IMR-90 (cell line): ENCODE measurements around the gene PIK3R5. TPM values are rescaled to one million over a fixed set of nuclear protein-coding genes. Genes with fewer than 3 reads are reported as not detected.

Experiments used
- ATAC-seq: fragments of 200-7000 bp; cut with Tn5 transposase; 2 replicates; pipeline ENCODE4 v1.9.1; 2020; ENCODE audit warnings: low read depth, mild to moderate bottlenecking, moderate library complexity
- BruUV-seq: library from RNA; stranded (reverse); fragments of 400-500 nt; replicated peaks from 2 replicates; lab custom pipeline; 2021; lab: Mats Ljungman, UMichigan
- CTCF ChIA-PET: fragments of 300-600 bp; formaldehyde crosslinking; extraction: SDS; loops from one replicate; lab custom pipeline; 2021; ENCODE audit warnings: antibody characterized with exemption; lab: Yijun Ruan, JAX
- POLR2A ChIA-PET: fragments of 300-600 bp; sonication (Branson Sonifier 250); formaldehyde crosslinking; loops from one replicate; lab custom pipeline; 2022; ENCODE audit warnings: antibody characterized with exemption; ENCODE audit not compliant: unreplicated experiment; lab: Charles Lee
- DNase-seq: peaks from one replicate; pipeline ENCODE4 v3.0.0; 2013
- H2AFZ ChIP-seq: replicated peaks from 2 replicates; pipeline ENCODE3; 2013; ENCODE audit warnings: low read length, mild to moderate bottlenecking; ENCODE audit not compliant: poor library complexity
- H2AK5ac ChIP-seq: 2 replicates; pipeline ENCODE4 v1.6.1; 2013; ENCODE audit warnings: low read depth, low read length, inconsistent platforms
- H2AK9ac ChIP-seq: replicated peaks from 2 replicates; pipeline ENCODE3; 2013; ENCODE audit warnings: mild to moderate bottlenecking, low read depth, low read length, moderate library complexity; ENCODE audit not compliant: poor library complexity
- H2BK120ac ChIP-seq: 2 replicates; pipeline ENCODE4 v1.6.1; 2013; ENCODE audit warnings: low read depth, low read length, inconsistent platforms
- H2BK15ac ChIP-seq: 3 replicates; pipeline ENCODE4 v1.6.1; 2013; ENCODE audit warnings: low read depth, low read length, inconsistent platforms
- H2BK20ac ChIP-seq: 2 replicates; pipeline ENCODE4 v1.6.1; 2013; ENCODE audit warnings: low read depth, mild to moderate bottlenecking, inconsistent platforms, low read length, moderate library complexity
- H2BK5ac ChIP-seq: 2 replicates; pipeline ENCODE4 v1.6.1; 2013; ENCODE audit warnings: mild to moderate bottlenecking, low read depth, low read length, inconsistent platforms; ENCODE audit not compliant: poor library complexity, severe bottlenecking
- H3K14ac ChIP-seq: replicated peaks from 2 replicates; pipeline ENCODE4 v1.6.1; 2013; ENCODE audit warnings: low read depth, low read length, inconsistent platforms
- H3K18ac ChIP-seq: 2 replicates; pipeline ENCODE4 v1.6.1; 2013; ENCODE audit warnings: low read depth, low read length, control low read depth
- H3K23ac ChIP-seq: 2 replicates; pipeline ENCODE4 v1.6.1; 2013; ENCODE audit warnings: low read depth, low read length, inconsistent platforms
- H3K27ac ChIP-seq: 2 replicates; pipeline ENCODE4 v1.5.1; 2013; ENCODE audit warnings: mild to moderate bottlenecking, control low read depth, low read length; ENCODE audit not compliant: insufficient read depth
- H3K27me3 ChIP-seq: 2 replicates; pipeline ENCODE4 v1.6.1; 2013; ENCODE audit warnings: low read length; ENCODE audit not compliant: control insufficient read depth, insufficient read depth
- H3K36me3 ChIP-seq: 2 replicates; pipeline ENCODE4 v1.6.1; 2013; ENCODE audit warnings: low read length, mixed read lengths; ENCODE audit not compliant: control insufficient read depth, insufficient read depth
- H3K4ac ChIP-seq: 2 replicates; pipeline ENCODE4 v1.6.1; 2013; ENCODE audit warnings: low read depth, low read length, inconsistent platforms
- H3K4me1 ChIP-seq: 2 replicates; pipeline ENCODE4 v1.6.1; 2013; ENCODE audit warnings: low read length, mixed read lengths; ENCODE audit not compliant: control insufficient read depth, insufficient read depth
- H3K4me2 ChIP-seq: 2 replicates; pipeline ENCODE4 v1.6.1; 2013; ENCODE audit warnings: low read depth, mild to moderate bottlenecking, control low read depth, low read length, moderate library complexity
- H3K4me3 ChIP-seq: 2 replicates; pipeline ENCODE4 v1.5.1; 2013; ENCODE audit warnings: low read depth, mild to moderate bottlenecking, control low read depth, low read length, moderate library complexity; ENCODE audit not compliant: insufficient read depth
- H3K56ac ChIP-seq: 2 replicates; pipeline ENCODE4 v1.6.1; 2013; ENCODE audit warnings: low read length, inconsistent platforms; ENCODE audit not compliant: insufficient read depth; ENCODE audit errors: extremely low read depth
- H3K79me1 ChIP-seq, 2 experiments: 2 replicates each; pipeline ENCODE4 v1.6.1; 2013; ENCODE audit warnings: low read length in 2 of 2, inconsistent platforms in 1 of 2, low read depth in 1 of 2
- H3K9ac ChIP-seq: 2 replicates; pipeline ENCODE4 v1.6.1; 2013; ENCODE audit warnings: low read depth, low read length, control low read depth
- H3K9me1 ChIP-seq: 2 replicates; pipeline ENCODE4 v1.6.1; 2013; ENCODE audit warnings: low read length, inconsistent platforms; ENCODE audit not compliant: insufficient read depth
- H3K9me3 ChIP-seq: 2 replicates; pipeline ENCODE4 v1.6.1; 2013; ENCODE audit warnings: low read length; ENCODE audit not compliant: control insufficient read depth, insufficient read depth
- H4K20me1 ChIP-seq: 2 replicates; pipeline ENCODE4 v1.6.1; 2013; ENCODE audit warnings: low read length, inconsistent platforms; ENCODE audit not compliant: insufficient read depth
- H4K5ac ChIP-seq: 2 replicates; pipeline ENCODE4 v1.6.1; 2013; ENCODE audit warnings: mild to moderate bottlenecking, low read depth, low read length, control low read depth
- H4K8ac ChIP-seq, 2 experiments: 2 replicates each; pipeline ENCODE4 v1.6.1; 2013; ENCODE audit warnings: low read depth in 2 of 2, low read length in 2 of 2, control low read depth in 1 of 2, inconsistent platforms in 1 of 2
- H4K91ac ChIP-seq: 2 replicates; pipeline ENCODE4 v1.6.1; 2013; ENCODE audit warnings: low read depth, low read length, inconsistent platforms; ENCODE audit not compliant: insufficient read depth
- BHLHE40 ChIP-seq: fragments of 150-350 bp; IDR thresholded peaks from 2 replicates; pipeline ENCODE4 v1.6.1; 2016; ENCODE audit warnings: mild to moderate bottlenecking, low read depth, low read length
- CEBPB ChIP-seq: IDR thresholded peaks from 2 replicates; pipeline ENCODE4 v1.6.1; 2012; ENCODE audit warnings: low read depth, low read length, improper control_type of control experiment
- CHD1 ChIP-seq: IDR thresholded peaks from 2 replicates; pipeline ENCODE4 v1.6.1; 2012; ENCODE audit warnings: low read depth, low read length, improper control_type of control experiment
- FOS ChIP-seq: fragments of 150-350 bp; IDR thresholded peaks from 2 replicates; pipeline ENCODE4 v1.6.1; 2016; ENCODE audit warnings: low read depth, low read length
- MAFK ChIP-seq: IDR thresholded peaks from 2 replicates; pipeline ENCODE4 v1.6.1; 2012; ENCODE audit warnings: low read depth, low read length, improper control_type of control experiment
- NFE2L2 ChIP-seq: fragments of 150-350 bp; IDR thresholded peaks from 2 replicates; pipeline ENCODE4 v1.6.1; 2016; ENCODE audit warnings: low read depth, mild to moderate bottlenecking, low read length
- POLR2A ChIP-seq: IDR thresholded peaks from 2 replicates; pipeline ENCODE4 v1.6.1; 2012; ENCODE audit warnings: mild to moderate bottlenecking, low read depth, low read length
- RAD21 ChIP-seq: IDR thresholded peaks from 2 replicates; pipeline ENCODE4 v1.6.1; 2012; ENCODE audit warnings: low read length, improper control_type of control experiment
- RCOR1 ChIP-seq: IDR thresholded peaks from 2 replicates; pipeline ENCODE4 v1.6.1; 2012; ENCODE audit warnings: mild to moderate bottlenecking, low read length, improper control_type of control experiment; ENCODE audit not compliant: insufficient replicate concordance
- RFX5 ChIP-seq: IDR thresholded peaks from 2 replicates; pipeline ENCODE4 v1.8.0; 2012; ENCODE audit warnings: low read depth, mild to moderate bottlenecking, low read length, moderate library complexity
- SMC3 ChIP-seq: fragments of 150-350 bp; IDR thresholded peaks from 2 replicates; pipeline ENCODE4 v1.6.1; 2016; ENCODE audit warnings: low read depth, mild to moderate bottlenecking, antibody characterized with exemption, low read length, moderate library complexity
- WGBS, 2 experiments: methylation state at CpG; one replicate each; pipeline versions ENCODE4 v1.1.5 to v1.1.7; 2013; ENCODE audit warnings: missing lambda C conversion rate in 2 of 2; ENCODE audit not compliant: insufficient read length in 1 of 2; ENCODE audit errors: extremely low coverage in 2 of 2; 5-methylcytosine and 5-hydroxymethylcytosine counted together
- dilution Hi-C: fragments of 300-500 bp; cut with HindIII; formaldehyde crosslinking; loops from one replicate; pipeline ENCODE4 v1.14.3; 2018; ENCODE audit warnings: low sequenced_read_pairs; ENCODE audit not compliant: unreplicated experiment
- in situ Hi-C: fragments of 300-500 bp; cut with MboI; formaldehyde crosslinking; loops from 3 replicates; pipeline ENCODE4 v1.14.3; 2019; ENCODE audit warnings: low sequenced_read_pairs, inconsistent platforms, mixed read lengths
- intact Hi-C: fragments of 100-400 bp; cut with micrococcal nuclease; formaldehyde crosslinking; loops from 2 replicates; pipeline ENCODE4 v1.10.0; 2022
- polyA plus RNA-seq, 3 experiments: library from polyadenylated mRNA; depleted of rRNA; stranded (reverse); fragments of >200 nt; gene quantifications; 2 replicates each; pipeline ENCODE4 v1.2.3, GENCODE V29; 2012; ENCODE audit warnings: low replicate concordance in 1 of 3
- total RNA-seq: library from RNA; depleted of rRNA; stranded (reverse); fragments of >200 nt; gene quantifications from 2 replicates; pipeline ENCODE4 v1.2.3, GENCODE V29; 2012
- TF ChIP-seq, protein P1 (sequence below): conservative IDR thresholded peaks from 2 replicates; pipeline ENCODE4 v1.5.1; 2012; ENCODE audit warnings: mild to moderate bottlenecking, low read depth, low read length, improper control_type of control experiment
- TF ChIP-seq, protein P2 (sequence below): fragments of 150-350 bp; IDR thresholded peaks from 2 replicates; pipeline ENCODE4 v1.6.1; 2017; ENCODE audit warnings: mild to moderate bottlenecking, antibody characterized with exemption, low read length, low read depth

Gene PIK3R5
- total and polyA plus RNA-seq, 2 of the 4 experiments (the other 2 are of a cell fraction): not detected

DNA sequence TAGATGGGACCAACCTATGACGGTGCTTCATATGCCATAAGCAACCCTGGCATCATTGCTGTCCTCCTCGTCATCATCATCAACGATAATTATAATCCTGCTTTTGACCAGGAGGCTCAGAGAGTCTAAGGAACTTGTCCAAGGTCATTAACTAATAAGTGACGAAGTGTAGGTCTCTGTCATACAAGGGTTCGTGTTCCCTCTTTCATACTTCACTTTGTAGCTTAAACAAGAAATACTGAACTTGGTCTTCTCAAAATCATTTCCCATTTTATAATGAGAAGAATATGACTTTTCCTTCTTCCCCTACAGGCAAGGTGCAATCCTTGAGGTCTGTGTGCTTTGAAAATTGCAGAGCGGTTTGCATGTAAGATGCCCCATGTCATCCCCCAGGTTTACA is 66.9 kb downstream of the PIK3R5 start (continued):
- TF ChIP-seq BHLHE40 (no peak), SMC3 (no peak), CHD1 (no peak), RAD21 (no peak), MAFK (no peak)

DNA sequence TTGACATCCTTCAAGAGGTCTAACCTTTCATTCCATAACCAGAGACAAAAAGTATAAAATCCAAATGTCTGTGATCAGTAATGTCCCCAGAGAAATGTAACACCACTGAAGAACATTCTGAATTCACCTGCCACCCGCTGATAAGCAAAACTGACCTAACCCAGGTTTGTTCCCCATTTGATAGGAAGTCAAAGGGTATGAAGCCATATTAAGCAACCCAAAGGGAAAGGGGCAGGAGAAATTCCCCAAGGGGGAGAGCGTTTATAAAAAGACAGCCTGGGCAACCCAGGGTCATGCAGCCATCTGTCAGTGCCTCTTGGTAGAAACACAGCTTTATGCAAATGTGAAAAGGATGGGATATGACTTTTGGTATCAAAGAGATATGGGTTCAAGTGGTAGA is 67.4 kb downstream of the PIK3R5 start:
- POLR2A ChIA-PET: no interaction called here
- Histone ChIP-seq H3K36me3 (no peaks in the 10 kb centered on the region), H3K9ac (no peak overlapping the region), H3K14ac (no peak overlapping the region), H3K56ac (no peak overlapping the region), H3K27ac (no peak overlapping the region), H3K4ac (no peak overlapping the region), H3K18ac (no peak overlapping the region), H2AFZ (no peak overlapping the region), H4K91ac (no peak overlapping the region), H4K20me1 (no peaks in the 10 kb centered on the region), H3K79me1 (no peaks in the 10 kb centered on the region), H3K27me3 (no peaks in the 10 kb centered on the region; the same call in 1 of the 2 replicates), H2BK5ac (no peak overlapping the region), H3K4me3 (no peak overlapping the region), H4K5ac (no peak overlapping the region), H4K8ac (no peak overlapping the region), H2BK15ac (no peak overlapping the region), H3K9me1 (no peaks in the 10 kb centered on the region), H2AK9ac (no peak overlapping the region), H2BK20ac (no peak overlapping the region), H3K9me3 (no peaks in the 10 kb centered on the region), H2BK120ac (no peak overlapping the region), H3K4me2 (no peak overlapping the region), H3K4me1 (no peaks in the 10 kb centered on the region), H3K23ac (no peak overlapping the region), H2AK5ac (no peak overlapping the region)
- intact Hi-C loops (loop anchor here (10.0 kb wide), 1 partner anchor 627 kb away; no protein-coding TSS in a partner anchor), in situ Hi-C loops (no loop called here), dilution Hi-C loops (no loop called here)
- no CpG with 5 or more reads among the region's 2 CpGs for WGBS, 2 experiments
- ATAC-seq (no peak), DNase-seq (no peak)
- TF ChIP-seq, protein P1, sequence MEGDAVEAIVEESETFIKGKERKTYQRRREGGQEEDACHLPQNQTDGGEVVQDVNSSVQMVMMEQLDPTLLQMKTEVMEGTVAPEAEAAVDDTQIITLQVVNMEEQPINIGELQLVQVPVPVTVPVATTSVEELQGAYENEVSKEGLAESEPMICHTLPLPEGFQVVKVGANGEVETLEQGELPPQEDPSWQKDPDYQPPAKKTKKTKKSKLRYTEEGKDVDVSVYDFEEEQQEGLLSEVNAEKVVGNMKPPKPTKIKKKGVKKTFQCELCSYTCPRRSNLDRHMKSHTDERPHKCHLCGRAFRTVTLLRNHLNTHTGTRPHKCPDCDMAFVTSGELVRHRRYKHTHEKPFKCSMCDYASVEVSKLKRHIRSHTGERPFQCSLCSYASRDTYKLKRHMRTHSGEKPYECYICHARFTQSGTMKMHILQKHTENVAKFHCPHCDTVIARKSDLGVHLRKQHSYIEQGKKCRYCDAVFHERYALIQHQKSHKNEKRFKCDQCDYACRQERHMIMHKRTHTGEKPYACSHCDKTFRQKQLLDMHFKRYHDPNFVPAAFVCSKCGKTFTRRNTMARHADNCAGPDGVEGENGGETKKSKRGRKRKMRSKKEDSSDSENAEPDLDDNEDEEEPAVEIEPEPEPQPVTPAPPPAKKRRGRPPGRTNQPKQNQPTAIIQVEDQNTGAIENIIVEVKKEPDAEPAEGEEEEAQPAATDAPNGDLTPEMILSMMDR: no peak
- TF ChIP-seq RFX5 (no peak), POLR2A (no peak), CEBPB (no peak), MAFK (no peak), NFE2L2 (no peak), FOS (no peak), SMC3 (no peak), RAD21 (no peak), CHD1 (no peak), RCOR1 (no peak)
- TF ChIP-seq, protein P2, sequence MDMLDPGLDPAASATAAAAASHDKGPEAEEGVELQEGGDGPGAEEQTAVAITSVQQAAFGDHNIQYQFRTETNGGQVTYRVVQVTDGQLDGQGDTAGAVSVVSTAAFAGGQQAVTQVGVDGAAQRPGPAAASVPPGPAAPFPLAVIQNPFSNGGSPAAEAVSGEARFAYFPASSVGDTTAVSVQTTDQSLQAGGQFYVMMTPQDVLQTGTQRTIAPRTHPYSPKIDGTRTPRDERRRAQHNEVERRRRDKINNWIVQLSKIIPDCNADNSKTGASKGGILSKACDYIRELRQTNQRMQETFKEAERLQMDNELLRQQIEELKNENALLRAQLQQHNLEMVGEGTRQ: no peak
- CTCF ChIA-PET: no interaction called here
- no TSS peak for BruUV-seq
